OCI-LY7 (cell line): Measurements from ENCODE around the gene MAEA. TPM values are rescaled to one million over a fixed set of nuclear protein-coding genes. Genes with fewer than 3 reads are reported as not detected.

Experiments used
- BruUV-seq: library from RNA; stranded (reverse); fragments of 400-500 nt; replicated peaks from 2 replicates; lab custom pipeline; 2021; lab: Mats Ljungman, UMichigan
- CTCF ChIA-PET: fragments of 300-600 bp; sonication (Branson Sonifier 250); formaldehyde crosslinking; loops from one replicate; lab custom pipeline; 2022; ENCODE audit warnings: antibody characterized with exemption; ENCODE audit not compliant: unreplicated experiment; lab: Charles Lee
- POLR2A ChIA-PET: fragments of 300-600 bp; sonication (Branson Sonifier 250); formaldehyde crosslinking; loops from one replicate; lab custom pipeline; 2022; ENCODE audit warnings: antibody characterized with exemption; lab: Charles Lee
- DNase-seq: peaks from one replicate; pipeline ENCODE4 v3.0.0-alpha.2; 2015; ENCODE audit warnings: low spot score
- H2AFZ ChIP-seq: fragments of 200-600 bp; sonication (generic), shearing (Covaris generic); 2 replicates; pipeline ENCODE4 v1.6.1; 2014; ENCODE audit warnings: mild to moderate bottlenecking, antibody characterized with exemption, low read length, moderate library complexity
- H3K27ac ChIP-seq: fragments of 200-600 bp; sonication (generic); 2 replicates; pipeline ENCODE4 v1.5.1; 2014; ENCODE audit warnings: mixed run types, low read depth, mild to moderate bottlenecking, moderate library complexity, low read length, inconsistent platforms; ENCODE audit not compliant: poor library complexity, severe bottlenecking
- H3K36me3 ChIP-seq: fragments of 200-600 bp; sonication (generic); 2 replicates; pipeline ENCODE4 v1.6.1; 2014; ENCODE audit warnings: mild to moderate bottlenecking, antibody characterized with exemption, low read length, moderate library complexity, mixed read lengths; ENCODE audit not compliant: insufficient read depth
- H3K4me1 ChIP-seq: fragments of 200-600 bp; sonication (generic); 2 replicates; pipeline ENCODE4 v1.5.1; 2014; ENCODE audit warnings: mild to moderate bottlenecking, low read length; ENCODE audit not compliant: insufficient read depth, poor library complexity, severe bottlenecking
- H3K4me2 ChIP-seq: fragments of 200-600 bp; sonication (generic); 2 replicates; pipeline ENCODE4 v1.6.1; 2014; ENCODE audit warnings: mild to moderate bottlenecking, low read length
- H3K4me3 ChIP-seq: fragments of 200-600 bp; sonication (generic); 2 replicates; pipeline ENCODE4 v1.5.1; 2014; ENCODE audit warnings: mild to moderate bottlenecking, low read depth, low read length; ENCODE audit not compliant: poor library complexity, severe bottlenecking
- H3K79me2 ChIP-seq: fragments of 200-600 bp; sonication (generic); 2 replicates; pipeline ENCODE4 v1.6.1; 2016; ENCODE audit warnings: low read depth, mild to moderate bottlenecking, low read length, moderate library complexity, mixed read lengths; ENCODE audit not compliant: insufficient read depth
- H3K9me2 ChIP-seq: fragments of 200-600 bp; sonication (generic); 2 replicates; pipeline ENCODE4 v1.6.1; 2016; ENCODE audit warnings: mild to moderate bottlenecking, low read length, mixed read lengths; ENCODE audit not compliant: insufficient read depth
- H3K9me3 ChIP-seq: fragments of 200-600 bp; sonication (generic); 2 replicates; pipeline ENCODE4 v1.6.1; 2014; ENCODE audit warnings: mild to moderate bottlenecking, mixed run types, low read length, mixed read lengths
- H4K20me1 ChIP-seq: fragments of 200-600 bp; sonication (generic); 2 replicates; pipeline ENCODE4 v1.6.1; 2014; ENCODE audit warnings: mild to moderate bottlenecking, antibody characterized with exemption, low read length, moderate library complexity, mixed read lengths; ENCODE audit not compliant: insufficient read depth
- EZH2phosphoT487 ChIP-seq: fragments of 200-600 bp; sonication (generic); IDR thresholded peaks from 2 replicates; pipeline ENCODE4 v1.6.1; 2018; ENCODE audit warnings: low read depth, borderline replicate concordance, mild to moderate bottlenecking, mixed run types, antibody characterized with exemption, low read length, moderate library complexity, mixed read lengths
- intact Hi-C: fragments of 100-400 bp; cut with micrococcal nuclease; formaldehyde crosslinking; loops from one replicate; pipeline ENCODE4 v1.10.0; 2022; ENCODE audit not compliant: unreplicated experiment
- total RNA-seq, 2 experiments: library from RNA; depleted of rRNA in 1 of 2; stranded (reverse); fragments of >200 nt in 1 of 2; shearing (Covaris generic) in 1 of 2; gene quantifications; 2 replicates each; pipeline ENCODE4 v1.2.3, GENCODE V29; 2014 to 2022
- TF ChIP-seq, protein P1 (sequence below): fragments of 200-600 bp; sonication (generic); conservative IDR thresholded peaks from 2 replicates; pipeline ENCODE4 v1.5.1; 2014; ENCODE audit warnings: mild to moderate bottlenecking, antibody characterized with exemption, low read length, moderate library complexity, mixed read lengths

MAEA gene
- total RNA-seq, 2 experiments from 2014 or later: 53.2 to 59.3 TPM

GRCh38 chr4:1367230-1367935 is 77.7 kb downstream of the MAEA start:
- ChIA-PET POLR2A (no interaction called here), CTCF (no interaction called here)
- Histone ChIP-seq H3K27ac (no peak overlapping the region), H3K9me3 (no peaks in the 10 kb centered on the region), H3K4me3 (no peak overlapping the region), H3K4me2 (no peak overlapping the region), H4K20me1 (no peaks in the 10 kb centered on the region), H3K4me1 (no peaks in the 10 kb centered on the region), H2AFZ (no peak overlapping the region), H3K36me3 (peaks cover 14% of the 10 kb centered on the region), H3K79me2 (no peaks in the 10 kb centered on the region), H3K9me2 (no peaks in the 10 kb centered on the region)
- DNase-seq: no peak
- no TSS peak for BruUV-seq
- TF ChIP-seq, protein P1, sequence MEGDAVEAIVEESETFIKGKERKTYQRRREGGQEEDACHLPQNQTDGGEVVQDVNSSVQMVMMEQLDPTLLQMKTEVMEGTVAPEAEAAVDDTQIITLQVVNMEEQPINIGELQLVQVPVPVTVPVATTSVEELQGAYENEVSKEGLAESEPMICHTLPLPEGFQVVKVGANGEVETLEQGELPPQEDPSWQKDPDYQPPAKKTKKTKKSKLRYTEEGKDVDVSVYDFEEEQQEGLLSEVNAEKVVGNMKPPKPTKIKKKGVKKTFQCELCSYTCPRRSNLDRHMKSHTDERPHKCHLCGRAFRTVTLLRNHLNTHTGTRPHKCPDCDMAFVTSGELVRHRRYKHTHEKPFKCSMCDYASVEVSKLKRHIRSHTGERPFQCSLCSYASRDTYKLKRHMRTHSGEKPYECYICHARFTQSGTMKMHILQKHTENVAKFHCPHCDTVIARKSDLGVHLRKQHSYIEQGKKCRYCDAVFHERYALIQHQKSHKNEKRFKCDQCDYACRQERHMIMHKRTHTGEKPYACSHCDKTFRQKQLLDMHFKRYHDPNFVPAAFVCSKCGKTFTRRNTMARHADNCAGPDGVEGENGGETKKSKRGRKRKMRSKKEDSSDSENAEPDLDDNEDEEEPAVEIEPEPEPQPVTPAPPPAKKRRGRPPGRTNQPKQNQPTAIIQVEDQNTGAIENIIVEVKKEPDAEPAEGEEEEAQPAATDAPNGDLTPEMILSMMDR: no peak
- no peak for TF ChIP-seq EZH2phosphoT487
- intact Hi-C loops: no loop called here

- H3K4me2 ChIP-seq: no peak overlapping the region
- H3K27ac ChIP-seq: no peak overlapping the region
- intact Hi-C loops: no loop called here
- no peaks in the 10 kb centered on the region for H3K9me2 ChIP-seq
- no peaks in the 10 kb centered on the region for H3K4me1 ChIP-seq
- CTCF ChIA-PET: no interaction called here
- H3K4me3 ChIP-seq: no peak overlapping the region
- TF ChIP-seq, protein P1: no peak
- TF ChIP-seq EZH2phosphoT487: no peak
- DNase-seq: no peak
- POLR2A ChIA-PET: no interaction called here
- H3K9me3 ChIP-seq: no peaks in the 10 kb centered on the region
- no TSS peak for BruUV-seq
- no peaks in the 10 kb centered on the region for H3K79me2 ChIP-seq
- no peak overlapping the region for H2AFZ ChIP-seq
- H4K20me1 ChIP-seq: no peaks in the 10 kb centered on the region
- peaks cover 19% of the 10 kb centered on the region for H3K36me3 ChIP-seq
These were observed 78.2 kb downstream of the MAEA start for GRCh38 chr4:1367936-1368289.

DNA sequence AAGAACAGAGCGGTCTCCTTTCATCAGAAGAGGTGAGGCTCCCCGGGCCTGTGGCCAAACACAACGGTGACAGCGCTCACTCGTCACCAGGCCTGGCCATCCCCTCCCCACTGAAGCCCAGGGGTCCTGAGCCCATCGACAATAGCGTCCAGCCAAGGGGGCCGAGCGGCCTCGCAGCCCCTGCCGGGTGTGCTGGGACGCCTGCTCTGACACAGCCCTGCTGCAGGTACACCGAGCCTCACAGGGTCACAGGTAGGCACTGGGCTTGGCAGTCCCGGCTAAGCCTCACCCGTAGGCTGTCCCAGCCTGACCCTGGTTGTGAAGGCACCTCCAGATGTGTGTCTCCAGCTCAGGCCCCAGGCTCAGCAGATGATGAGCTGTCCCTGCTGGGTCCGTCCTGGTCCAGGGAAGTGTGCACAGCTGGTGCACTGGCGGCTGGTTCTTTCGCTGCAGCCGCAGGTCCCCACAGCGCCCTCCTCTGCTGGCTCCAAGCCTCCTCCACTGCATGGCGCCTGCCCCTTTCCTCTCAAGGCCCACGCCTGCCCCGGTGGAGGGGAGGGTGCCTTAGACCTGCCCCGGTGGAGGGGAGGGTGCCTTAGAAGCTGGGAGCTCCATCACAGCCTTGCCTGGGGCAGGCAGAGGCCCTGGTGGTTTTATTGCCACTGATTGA is 78.9 kb downstream of the MAEA start:
- DNase-seq: no peak
- CTCF ChIA-PET: no interaction called here
- Histone ChIP-seq H3K9me2 (no peaks in the 10 kb centered on the region), H3K27ac (no peak overlapping the region), H3K36me3 (peaks cover 20% of the 10 kb centered on the region), H3K4me3 (no peak overlapping the region), H3K79me2 (no peaks in the 10 kb centered on the region), H4K20me1 (no peaks in the 10 kb centered on the region), H3K4me2 (no peak overlapping the region), H3K9me3 (no peaks in the 10 kb centered on the region), H2AFZ (no peak overlapping the region), H3K4me1 (no peaks in the 10 kb centered on the region)
- POLR2A ChIA-PET: no interaction called here
- TF ChIP-seq, protein P1: no peak
- TF ChIP-seq EZH2phosphoT487: no peak
- BruUV-seq: no TSS peak
- intact Hi-C loops: no loop called here
